C1 segment of cervical spinal cord (tissue), 14 donors: Measurements from ENCODE around the gene LZTS2.

ENCODE experiments used
- DNase-seq, 14 donors: peaks; one replicate each; lab custom pipeline; 2025; lab: John Stamatoyannopoulos, UW

The LZTS2 gene

DNA sequence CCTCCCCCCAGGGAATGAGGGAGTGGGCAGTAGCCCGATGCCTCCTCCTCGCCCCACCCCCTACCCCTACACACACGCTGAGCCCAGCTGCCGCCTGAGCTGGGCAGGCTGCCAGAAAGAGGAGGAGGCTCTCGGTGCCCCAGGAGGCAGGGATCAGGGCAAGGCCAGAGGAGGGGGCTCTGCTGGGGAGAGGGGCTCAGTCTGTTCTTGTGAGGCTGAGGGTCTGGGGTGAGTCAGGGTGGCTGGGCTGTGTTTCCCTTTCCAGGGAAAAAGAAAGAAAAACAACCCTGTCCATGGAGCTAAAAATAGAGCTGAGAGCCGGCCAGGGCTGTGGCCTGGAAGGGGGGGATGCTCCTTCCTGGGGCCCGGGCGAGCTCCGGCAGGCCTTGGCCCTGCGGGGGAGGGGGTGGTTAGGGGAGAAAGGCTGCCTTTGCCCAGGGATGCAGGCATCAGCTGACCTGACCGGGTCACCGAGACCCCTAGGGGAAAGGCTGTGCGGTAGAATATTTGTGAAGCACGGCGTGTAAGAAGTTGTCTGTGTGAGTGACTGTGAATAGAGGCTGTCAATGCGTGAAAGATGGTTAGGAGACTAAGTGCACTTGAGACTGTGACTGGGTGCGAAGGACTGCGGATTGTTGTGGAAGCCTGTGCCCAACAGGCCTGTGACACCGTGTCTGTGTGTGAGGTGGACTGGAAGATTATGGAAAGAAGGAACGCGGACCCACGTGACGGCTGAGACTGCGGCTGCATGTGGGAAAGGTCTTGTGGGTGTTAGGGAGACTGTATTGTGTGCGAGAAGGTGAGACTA is 1.2 kb upstream of the LZTS2 start:
- peak; percentile 56 to 96 (median 88) for DNase-seq

DNA sequence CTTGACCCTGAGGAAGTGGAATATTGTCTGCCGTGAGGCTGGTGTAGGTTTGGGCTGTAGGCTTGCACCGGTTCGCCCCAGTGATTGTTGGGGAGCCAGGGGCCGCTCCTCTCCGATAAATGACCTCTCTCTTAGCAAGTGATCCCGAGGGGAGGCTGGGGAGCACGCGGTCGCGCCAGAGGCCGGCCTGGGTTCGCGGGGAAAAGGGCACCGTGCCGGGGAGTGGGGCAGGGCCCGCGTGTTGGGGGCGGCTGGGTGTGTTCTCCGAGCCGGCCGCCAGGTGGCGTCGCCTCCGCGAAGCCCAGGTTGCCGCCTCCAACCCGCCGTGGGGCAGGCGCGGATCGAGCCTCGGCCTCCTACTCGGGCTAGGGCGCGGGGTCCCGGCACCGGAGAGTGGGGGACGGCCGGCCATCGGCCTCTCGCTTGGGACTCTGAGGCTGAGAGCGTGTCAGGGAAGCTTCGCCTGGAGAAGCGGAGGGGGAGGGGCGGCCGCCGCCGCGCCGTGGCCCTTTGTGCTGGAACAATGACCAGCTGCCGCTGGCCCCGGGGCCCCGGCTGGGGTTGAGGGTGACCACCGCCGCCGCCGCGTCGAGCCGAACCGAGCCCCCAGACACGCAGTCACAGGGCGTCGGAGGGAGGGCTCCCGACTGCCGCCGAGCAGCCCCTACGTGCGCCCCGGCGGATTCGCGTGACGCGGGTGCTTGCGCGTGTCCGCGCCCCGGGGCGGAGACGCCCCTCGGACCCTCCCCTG is 442 bp upstream of the LZTS2 start:
- peak; percentile 19 to 94 (median 81) for DNase-seq

DNA sequence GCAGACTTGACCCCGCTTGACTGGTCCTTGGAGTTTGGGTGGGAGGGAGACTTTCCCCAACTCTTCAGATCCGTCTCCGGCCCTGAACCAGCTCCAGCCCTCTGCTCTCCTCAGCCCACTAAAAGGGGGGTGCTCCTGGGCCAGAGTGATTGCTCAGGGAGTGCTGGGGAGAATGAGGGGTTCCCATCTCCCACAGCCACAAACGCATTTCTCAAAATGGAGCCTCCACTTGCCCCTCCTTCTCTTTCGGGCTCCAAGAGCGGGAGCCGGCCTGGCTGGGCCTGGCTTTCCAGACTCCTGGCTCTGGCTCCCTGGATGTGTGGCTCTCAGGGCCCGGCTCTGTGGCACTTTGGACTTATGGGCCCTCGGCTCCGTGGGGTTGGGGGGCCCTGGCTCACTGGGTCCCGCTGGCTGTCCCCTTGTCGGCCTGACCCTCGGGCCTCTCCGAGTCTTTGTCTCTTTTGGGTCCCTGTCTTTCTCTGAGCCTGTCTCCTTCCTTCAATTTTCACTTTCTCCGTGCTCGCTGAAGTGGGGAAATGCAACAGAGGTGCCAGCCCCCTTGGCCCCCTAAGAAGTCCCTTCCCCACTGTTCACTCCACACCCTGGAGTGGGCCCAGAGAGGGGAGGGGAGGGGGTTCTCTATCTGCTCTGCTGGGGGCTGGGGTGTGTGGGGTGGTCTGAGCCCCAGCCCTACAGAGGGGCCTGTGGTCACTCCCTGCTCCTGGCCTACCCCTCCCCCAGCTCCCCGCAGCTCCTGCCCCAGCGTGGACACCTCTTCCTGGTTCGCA is 713 bp downstream of the LZTS2 start:
- DNase-seq: peak in 10 of 14 donors; percentile 34 to 79 (median 55)

DNA sequence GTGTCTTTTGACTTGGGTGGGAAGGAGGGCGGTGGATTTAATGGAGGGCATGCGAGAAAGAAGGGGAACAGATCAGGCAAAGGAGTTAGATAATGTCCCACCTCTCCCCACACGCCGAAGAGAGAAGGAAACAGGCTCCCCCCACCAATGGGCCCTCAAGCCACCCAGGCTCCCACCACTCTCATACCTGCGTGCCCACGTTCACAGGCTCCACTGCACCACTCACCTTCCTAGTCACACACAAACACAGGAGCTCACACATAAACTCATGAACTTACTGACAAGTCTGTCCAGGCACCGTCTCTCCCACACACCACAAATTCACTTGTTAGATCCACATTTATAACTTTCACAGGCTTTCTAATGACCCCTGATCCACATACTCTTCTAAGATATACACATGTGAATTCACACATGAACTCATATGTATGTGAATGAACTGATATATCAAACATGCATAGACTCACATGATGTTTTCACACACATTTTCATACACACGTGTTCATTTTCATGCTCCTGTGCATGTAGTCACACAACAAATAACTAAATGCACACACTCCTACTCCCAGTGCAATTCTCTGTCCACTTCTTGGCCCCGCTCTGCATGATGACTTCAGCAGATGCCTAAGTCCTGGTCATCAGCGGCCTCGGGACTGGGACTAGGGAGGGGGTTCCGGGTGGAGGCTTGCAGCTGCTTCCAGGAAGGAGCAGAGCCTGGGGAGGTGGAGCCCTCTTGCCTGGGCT is 1.5 kb downstream of the LZTS2 start:
- peak in 12 of 14 donors; percentile 7 to 93 (median 68) for DNase-seq

DNA sequence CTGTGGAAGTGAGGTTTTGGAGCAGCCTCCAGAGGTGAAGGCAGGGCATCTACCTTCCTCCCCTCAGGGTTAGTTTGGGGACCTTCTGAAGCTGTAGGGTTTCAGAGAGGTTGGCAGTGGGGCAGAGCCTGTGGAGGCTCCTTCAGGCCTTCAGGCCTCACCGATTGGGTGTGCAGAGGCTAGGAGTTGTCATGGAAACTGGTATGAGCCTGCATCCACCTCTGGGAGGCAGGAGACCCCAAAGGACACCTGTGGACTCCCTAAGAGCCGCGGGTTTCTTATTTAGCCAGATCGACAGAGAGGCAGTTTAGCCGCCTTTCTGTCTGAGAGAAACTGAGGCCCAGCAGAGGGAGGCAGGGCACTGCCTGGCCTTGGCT is 2.0 kb downstream of the LZTS2 start:
- DNase-seq: peak in 1 of 14 donors; percentile 9

DNA sequence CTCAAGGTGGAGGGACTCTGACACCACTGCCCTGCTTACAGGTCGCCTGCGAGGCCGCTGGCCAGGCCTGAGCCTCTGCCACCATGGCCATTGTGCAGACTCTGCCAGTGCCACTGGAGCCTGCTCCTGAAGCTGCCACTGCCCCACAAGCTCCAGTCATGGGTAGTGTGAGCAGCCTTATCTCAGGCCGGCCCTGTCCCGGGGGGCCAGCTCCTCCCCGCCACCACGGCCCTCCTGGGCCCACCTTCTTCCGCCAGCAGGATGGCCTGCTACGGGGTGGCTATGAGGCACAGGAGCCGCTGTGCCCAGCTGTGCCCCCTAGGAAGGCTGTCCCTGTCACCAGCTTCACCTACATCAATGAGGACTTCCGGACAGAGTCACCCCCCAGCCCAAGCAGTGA is 2.8 kb downstream of the LZTS2 start:
- DNase-seq: no peak

DNA sequence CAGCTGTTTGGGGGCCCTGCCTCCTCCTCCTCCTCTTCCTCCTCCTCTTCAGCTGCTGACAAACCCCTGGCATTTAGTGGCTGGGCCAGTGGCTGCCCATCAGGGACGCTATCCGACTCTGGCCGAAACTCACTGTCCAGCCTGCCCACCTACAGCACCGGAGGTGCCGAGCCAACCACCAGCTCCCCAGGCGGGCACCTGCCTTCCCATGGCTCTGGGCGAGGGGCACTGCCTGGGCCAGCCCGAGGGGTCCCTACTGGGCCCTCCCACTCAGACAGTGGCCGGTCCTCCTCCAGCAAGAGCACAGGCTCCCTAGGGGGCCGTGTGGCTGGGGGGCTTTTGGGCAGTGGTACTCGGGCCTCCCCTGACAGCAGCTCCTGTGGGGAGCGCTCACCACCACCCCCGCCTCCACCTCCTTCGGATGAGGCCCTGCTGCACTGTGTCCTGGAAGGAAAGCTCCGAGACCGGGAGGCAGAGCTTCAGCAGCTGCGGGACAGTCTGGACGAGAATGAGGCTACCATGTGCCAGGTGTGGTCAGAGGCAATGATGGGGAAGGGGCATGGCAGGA is 4.1 kb downstream of the LZTS2 start:
- no peak for DNase-seq

DNA sequence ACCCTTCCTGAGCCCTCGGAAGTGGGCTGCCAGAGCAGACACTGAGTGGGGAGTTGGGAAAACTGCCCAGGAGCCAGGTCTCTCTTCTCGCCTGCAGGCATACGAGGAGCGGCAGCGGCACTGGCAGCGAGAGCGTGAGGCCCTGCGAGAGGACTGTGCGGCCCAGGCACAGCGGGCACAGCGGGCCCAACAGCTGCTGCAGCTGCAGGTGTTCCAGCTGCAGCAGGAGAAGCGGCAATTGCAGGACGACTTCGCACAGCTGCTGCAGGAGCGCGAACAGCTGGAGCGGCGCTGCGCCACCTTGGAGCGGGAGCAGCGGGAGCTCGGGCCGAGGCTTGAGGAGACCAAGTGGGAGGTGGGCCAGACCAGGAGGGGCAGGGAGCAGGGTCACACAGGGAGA is 5.8 kb downstream of the LZTS2 start:
- no peak for DNase-seq

DNA sequence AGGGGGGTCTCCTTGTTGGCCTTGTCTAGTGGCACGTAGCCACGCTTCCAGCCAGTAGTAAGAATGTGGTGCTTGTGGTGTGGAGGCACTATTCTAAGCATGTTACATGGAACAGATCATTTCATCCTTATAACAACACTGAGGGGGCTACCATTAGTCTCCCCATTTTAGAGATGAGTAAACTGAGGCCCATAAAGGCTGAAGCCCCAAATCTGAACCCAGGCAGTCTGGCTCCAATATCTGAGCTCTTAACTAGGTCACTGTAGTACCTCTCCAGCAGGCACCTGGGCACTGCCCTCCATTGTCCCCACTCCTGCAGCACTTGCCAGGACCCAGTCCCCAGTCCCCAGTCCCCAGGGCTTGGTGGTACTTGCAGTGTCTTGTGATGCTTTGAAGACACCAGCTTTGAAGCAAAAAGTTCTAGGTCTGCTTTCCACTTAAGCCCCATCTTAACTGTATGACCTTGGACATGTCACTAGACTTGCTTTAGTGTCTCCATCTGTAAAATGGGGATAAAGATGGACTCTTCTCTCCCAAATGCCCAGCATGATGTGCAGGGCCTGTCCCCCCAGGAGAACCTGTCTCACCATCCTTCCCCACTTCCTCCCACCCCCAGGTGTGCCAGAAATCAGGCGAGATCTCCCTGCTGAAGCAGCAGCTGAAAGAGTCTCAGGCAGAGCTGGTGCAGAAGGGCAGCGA is 6.4 kb downstream of the LZTS2 start:
- DNase-seq: no peak

DNA sequence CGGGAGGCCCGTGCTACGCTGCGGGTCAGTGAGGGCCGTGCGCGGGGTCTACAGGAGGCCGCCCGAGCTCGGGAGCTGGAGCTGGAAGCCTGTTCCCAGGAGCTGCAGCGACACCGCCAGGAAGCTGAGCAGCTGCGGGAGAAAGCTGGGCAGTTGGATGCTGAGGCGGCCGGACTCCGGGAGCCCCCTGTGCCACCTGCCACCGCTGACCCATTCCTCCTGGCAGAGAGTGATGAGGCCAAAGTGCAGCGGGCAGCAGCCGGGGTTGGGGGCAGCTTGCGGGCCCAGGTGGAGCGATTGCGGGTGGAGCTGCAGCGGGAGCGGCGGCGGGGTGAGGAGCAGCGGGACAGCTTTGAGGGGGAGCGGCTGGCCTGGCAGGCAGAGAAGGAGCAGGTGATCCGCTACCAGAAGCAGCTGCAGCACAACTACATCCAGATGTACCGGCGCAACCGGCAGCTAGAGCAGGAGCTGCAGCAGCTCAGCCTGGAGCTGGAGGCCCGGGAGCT is 7.0 kb downstream of the LZTS2 start:
- peak in 9 of 14 donors; percentile 18 to 61 (median 39) for DNase-seq

DNA sequence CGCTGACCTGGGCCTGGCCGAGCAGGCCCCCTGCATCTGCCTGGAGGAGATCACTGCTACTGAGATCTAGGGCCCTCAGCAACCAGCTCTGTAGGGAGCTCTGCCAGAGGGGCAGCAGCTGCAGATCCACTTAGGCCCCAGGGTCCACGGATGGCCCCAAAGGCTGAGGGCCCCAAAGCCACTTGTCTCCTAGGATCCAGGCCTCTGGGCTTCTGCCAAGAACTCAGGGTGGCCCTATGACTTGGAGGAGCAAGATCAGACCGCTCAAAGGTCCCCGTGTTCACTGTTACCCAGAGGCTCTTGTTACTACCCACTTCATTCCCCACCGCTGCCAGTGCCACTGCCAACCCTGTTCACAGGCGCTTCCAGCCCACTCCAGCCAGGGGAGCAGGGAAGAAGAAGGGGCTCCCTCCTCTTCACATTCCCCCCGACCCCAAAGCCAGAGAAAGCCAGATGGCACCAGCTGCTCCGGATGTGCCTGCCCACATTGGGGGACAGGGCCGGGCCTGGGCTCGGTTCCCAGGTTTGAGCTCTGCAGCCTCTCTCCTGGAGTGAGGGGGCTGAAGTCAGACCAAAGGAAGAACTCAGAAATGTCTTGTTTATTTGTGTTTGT is 7.6 kb downstream of the LZTS2 start:
- peak in 7 of 14 donors; percentile 32 to 60 (median 54) for DNase-seq

DNA sequence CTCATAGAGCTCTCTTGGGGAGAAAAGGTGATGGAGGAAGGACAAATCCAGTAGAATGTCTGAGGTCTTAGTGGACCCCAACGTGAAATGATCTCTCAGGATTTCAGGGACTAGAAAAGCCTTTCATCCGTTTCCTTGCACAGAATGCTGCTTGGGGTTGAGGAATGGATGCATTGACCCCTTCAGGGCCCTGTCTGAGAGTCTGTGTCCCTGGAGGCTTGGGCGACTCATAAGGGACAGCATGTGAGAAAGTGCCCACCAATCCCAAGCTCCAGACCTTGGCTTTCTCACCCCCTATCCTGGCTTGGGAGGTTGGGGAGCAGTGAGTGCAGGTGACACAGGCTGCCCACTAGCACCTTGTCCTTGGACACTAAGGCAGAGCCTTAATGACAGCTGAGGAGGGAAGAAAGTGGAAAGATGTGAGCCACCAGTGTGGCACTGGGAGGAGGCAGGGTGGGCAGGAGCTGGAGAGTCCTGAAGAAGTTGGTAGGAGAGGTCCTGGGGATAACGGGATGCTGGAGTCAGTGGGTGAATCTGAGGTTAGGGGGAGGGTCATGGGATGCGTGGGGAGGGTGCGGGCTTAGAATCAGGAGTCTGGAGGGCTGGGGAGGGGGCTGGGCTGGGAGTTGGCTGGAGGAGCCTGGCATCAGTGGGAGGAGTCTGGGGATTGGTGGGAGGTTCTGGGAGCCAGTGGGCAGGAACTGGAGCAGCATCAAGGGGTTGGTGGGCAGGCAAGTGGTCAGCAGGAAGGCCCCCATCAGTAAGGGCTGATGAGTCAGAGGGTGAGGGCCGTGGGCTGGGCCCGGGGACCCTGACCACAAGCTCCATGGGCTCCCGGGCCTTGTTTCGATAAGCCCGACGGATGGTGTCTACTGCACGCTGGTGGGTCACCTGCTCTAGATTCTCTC is 8.6 kb downstream of the LZTS2 start:
- peak in 6 of 14 donors; percentile 48 to 75 (median 72) for DNase-seq

DNA sequence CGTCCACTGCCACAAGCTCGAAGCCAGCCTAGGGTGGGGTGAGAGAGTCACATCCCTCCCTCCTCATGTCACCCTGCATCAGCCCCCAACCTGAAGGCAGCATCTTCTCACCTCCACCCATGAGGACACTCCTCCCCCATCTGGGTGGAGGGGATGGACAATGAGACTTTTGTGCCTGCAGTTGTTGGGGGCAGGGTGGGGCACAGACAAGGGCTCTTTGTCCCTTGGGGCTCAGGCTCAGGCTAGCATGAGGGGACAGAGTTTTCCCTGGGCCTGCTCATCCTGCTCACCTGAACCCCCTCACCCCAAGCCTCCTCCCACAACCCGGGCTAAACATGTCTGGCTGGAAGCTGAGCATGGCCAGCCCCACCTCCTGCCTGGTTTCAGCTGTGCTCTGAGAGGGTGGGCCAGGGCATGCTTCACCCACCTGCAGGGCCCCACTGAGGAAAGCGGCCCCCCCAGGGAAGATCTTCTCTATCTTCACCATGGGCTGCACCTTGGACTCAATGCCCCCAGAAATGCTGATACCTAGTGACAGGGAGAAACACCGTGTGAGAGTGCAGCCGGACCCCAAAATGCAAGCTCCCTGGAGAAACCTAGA is 9.3 kb downstream of the LZTS2 start:
- peak in 11 of 14 donors; percentile 8 to 82 (median 65) for DNase-seq

DNA sequence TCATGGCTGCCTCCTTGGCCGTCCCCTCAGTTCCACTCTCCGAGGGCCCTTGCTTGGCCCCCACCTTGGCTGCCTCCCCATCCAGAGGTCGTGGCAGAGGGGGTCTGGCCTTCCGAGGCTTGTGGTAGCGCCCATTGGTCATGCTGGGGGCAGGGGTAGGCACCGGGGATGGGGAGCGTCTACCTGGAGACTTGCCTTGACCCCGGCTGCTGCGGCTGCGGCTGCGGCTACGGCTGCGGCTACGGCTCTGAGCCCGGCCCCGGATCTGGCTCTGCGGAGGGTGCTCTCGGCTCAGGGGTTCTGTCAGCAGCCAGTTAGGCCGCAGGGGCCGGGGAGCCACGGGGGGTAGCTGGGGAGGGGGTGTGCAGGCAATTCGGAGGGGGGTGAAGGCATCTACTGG is 10.7 kb downstream of the LZTS2 start:
- DNase-seq: no peak

DNA sequence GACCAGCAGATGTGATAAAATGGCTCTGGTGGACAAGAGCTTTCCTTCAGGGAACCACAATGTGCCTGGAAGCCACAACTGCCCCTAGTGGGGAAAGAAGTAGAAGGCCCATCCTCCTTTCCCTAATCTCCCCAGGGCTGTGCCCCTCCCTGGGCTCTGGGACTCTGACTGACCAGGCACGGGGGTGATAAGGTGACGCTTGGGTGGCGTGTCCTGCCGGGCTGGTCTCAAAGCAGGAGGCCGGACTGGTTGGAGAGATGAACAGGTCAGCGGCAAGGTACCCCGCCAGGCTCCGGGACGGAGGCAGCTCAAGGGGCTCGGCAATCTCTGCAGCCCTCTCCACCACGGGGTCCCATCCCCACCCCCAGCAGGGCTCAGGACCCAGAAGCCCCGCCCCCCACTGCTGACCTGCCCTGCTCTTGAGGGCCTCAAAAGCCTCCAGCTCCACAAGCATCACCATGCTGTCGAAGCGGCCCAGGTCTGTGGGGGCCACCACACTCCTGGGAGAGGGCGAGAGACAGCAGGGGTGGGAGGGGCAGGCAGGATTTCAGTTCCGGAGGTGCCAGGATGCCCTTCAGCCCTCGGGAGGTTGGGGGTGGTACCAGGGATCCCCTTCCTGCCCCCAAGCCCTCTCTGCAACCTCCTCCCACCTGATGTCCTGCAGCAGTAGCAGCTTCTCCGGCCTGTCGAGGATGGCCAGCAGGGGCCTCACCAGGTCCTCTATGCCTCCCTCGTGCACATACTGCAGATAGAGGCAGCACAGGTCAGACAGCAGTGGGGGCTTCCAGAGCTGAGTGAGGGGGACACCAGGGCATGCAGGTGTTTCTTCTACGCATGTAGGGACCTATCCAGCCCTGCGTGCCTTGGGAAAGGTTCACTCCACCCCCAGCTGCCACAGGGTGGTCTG is 12.2 kb downstream of the LZTS2 start:
- peak in 2 of 14 donors; percentile 32 to 61 for DNase-seq

DNA sequence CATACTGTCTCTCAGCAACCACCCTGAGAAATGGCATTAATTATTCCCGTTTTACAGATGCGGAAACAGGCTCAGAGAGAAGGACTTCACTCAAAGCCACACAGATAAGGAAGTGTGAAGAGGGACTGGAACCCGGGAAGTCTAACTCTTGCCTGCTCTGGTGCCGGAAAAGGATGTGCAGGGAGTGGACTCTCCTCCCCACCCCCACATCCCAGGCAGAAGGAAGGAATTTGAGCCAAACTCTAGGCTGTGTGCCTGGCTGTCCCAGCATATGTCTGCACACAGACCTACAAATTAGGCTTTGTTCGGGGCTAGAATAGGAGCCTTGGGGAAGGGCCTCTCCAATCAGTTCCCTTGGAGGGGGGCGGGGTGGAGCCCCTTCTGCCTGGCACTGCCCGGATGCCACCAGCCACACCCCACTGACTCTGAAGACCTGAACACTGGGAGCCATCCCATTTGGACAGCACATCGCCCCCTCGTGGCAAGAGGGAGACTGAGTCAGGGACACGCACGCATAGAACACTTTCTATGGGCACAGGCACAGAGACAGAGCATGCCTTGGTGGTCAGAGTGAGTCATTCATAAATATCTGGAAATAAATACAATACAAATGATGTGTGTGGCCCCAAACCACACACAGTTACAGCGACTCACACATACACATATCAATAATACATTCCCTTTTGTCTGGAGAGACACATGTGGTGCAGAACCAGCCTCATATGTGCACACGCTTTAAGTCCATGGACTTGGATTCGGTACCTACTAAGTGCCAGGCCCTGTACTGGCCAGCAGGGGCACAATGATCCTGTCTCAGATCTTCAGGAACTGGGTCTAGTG is 13.1 kb downstream of the LZTS2 start:
- peak in 13 of 14 donors; percentile 45 to 96 (median 88) for DNase-seq
